GM18505 (cell line): ENCODE data around the gene KIDINS220.

Experiments used
- ATAC-seq: cut with Tn5 transposase; IDR thresholded peaks from one replicate; pipeline ENCODE4 v1.9.1; 2021; ENCODE audit not compliant: unreplicated experiment
- POLR2A ChIP-seq: IDR thresholded peaks from 4 replicates; pipeline ENCODE4 v1.6.1; 2011; ENCODE audit warnings: borderline replicate concordance; ENCODE audit not compliant: insufficient read depth, insufficient read length; ENCODE audit errors: extremely low read depth

KIDINS220 gene

GRCh38 chr2:8680822-8681760 lies 156.3 kb downstream of the KIDINS220 start:
- no peak for ATAC-seq
- TF ChIP-seq POLR2A: no peak

GRCh38 chr2:8679827-8680731 lies 157.3 kb downstream of the KIDINS220 start:
- TF ChIP-seq POLR2A: no peak
- ATAC-seq: no peak

- TF ChIP-seq POLR2A: no peak
- no peak for ATAC-seq
These were observed 157.9 kb downstream of the KIDINS220 start for GRCh38 chr2:8679567-8679826.
